HepG2 (cell line): ENCODE measurements around the gene RITA1. TPM values are rescaled to one million over a fixed set of nuclear protein-coding genes. Genes with fewer than 3 reads are reported as not detected.
A peak's percentile ranks its signal among the peaks of the same experiment; 100 is the strongest.

Experiments used
- ATAC-seq: fragments of 200-7000 bp; cut with Tn5 transposase; 3 replicates; pipeline ENCODE4 v1.9.1; 2020; ENCODE audit warnings: mild to moderate bottlenecking, moderate library complexity
- BruUV-seq: library from RNA; stranded (reverse); fragments of 400-500 nt; replicated peaks from 2 replicates; lab custom pipeline; 2021; lab: Mats Ljungman, UMichigan
- CTCF ChIA-PET: fragments of 300-600 bp; formaldehyde crosslinking; extraction: SDS; loops from one replicate; lab custom pipeline; 2021; ENCODE audit warnings: low total read pairs, inconsistent platforms, low intra/inter-chr PET ratio; lab: Yijun Ruan, JAX
- POLR2A ChIA-PET: fragments of 350-600 bp; sonication (Branson Sonifier 250); formaldehyde crosslinking; loops from one replicate; lab custom pipeline; 2020; ENCODE audit warnings: antibody characterized with exemption, inconsistent platforms; lab: Yijun Ruan, JAX
- DNase-seq: peaks from one replicate; pipeline ENCODE4 v3.0.0-alpha.2; 2015; ENCODE audit warnings: low spot score
- FAIRE-seq: peaks from 3 replicates; lab custom pipeline; 2011; peaks lifted over from hg19 to GRCh38; lab: Jason Lieb, UNC
- H2AFZ ChIP-seq: one replicate; pipeline ENCODE4 v1.6.1; 2011; ENCODE audit warnings: low read length, inconsistent platforms
- H3K27ac ChIP-seq: fragments of 300-600 bp; 3 replicates; pipeline ENCODE4 v1.8.0; 2011; ENCODE audit warnings: mixed run types, mild to moderate bottlenecking, mixed read lengths, low read length, inconsistent platforms; ENCODE audit not compliant: insufficient read depth; ENCODE audit errors: extremely low read length
- H3K27me3 ChIP-seq, 2 experiments: fragments of 200-600 bp in 1 of 2; 2 replicates in 1 of 2; 3 replicates in 1 of 2; pipeline versions ENCODE4 v1.6.0 to v1.8.0; 2011; ENCODE audit warnings: low read length in 2 of 2, mild to moderate bottlenecking in 2 of 2, moderate library complexity in 2 of 2, inconsistent platforms in 1 of 2; ENCODE audit not compliant: insufficient read depth in 2 of 2, control insufficient read depth in 1 of 2
- H3K36me3 ChIP-seq, 2 experiments: fragments of 200-600 bp in 1 of 2; replicated peaks in 1 of 2; 2 replicates in 1 of 2; 3 replicates in 1 of 2; pipeline versions ENCODE4 v1.5.1 to v1.8.0; 2011; ENCODE audit warnings: low read length in 2 of 2, inconsistent platforms in 1 of 2; ENCODE audit not compliant: insufficient read depth in 2 of 2, control insufficient read depth in 1 of 2
- H3K4me1 ChIP-seq: 2 replicates; pipeline ENCODE4 v1.5.1; 2012; ENCODE audit warnings: low read length, inconsistent platforms; ENCODE audit not compliant: insufficient read depth
- H3K4me2 ChIP-seq: 2 replicates; pipeline ENCODE4 v1.6.0; 2011; ENCODE audit warnings: low read depth, low read length, inconsistent platforms
- H3K4me3 ChIP-seq, 3 experiments: fragments of 200-600 bp in 1 of 3; sonication (generic), shearing (Covaris generic) in 1 of 3; replicated peaks in 1 of 3; 2 replicates each; pipeline ENCODE4 v1.5.1; 2011 to 2016; ENCODE audit warnings: low read length in 3 of 3, inconsistent platforms in 2 of 3, low read depth in 2 of 3, mild to moderate bottlenecking in 2 of 3, control low read depth in 1 of 3, mixed read lengths in 1 of 3; ENCODE audit not compliant: insufficient read depth in 1 of 3
- H3K79me2 ChIP-seq: one replicate; pipeline ENCODE4 v1.6.1; 2011; ENCODE audit warnings: low read length, inconsistent platforms; ENCODE audit not compliant: insufficient read depth
- H3K9ac ChIP-seq: 2 replicates; pipeline ENCODE4 v1.6.0; 2011; ENCODE audit warnings: mild to moderate bottlenecking, low read depth, low read length, inconsistent platforms; ENCODE audit not compliant: insufficient read depth
- H3K9me3 ChIP-seq: 2 replicates; pipeline ENCODE4 v1.5.1; 2012; ENCODE audit warnings: mild to moderate bottlenecking, low read length
- H4K20me1 ChIP-seq: 2 replicates; pipeline ENCODE4 v1.6.0; 2011; ENCODE audit warnings: inconsistent platforms, mild to moderate bottlenecking, low read length, moderate library complexity; ENCODE audit not compliant: insufficient read depth
- BCLAF1 ChIP-seq: fragments of 450-650 bp; IDR thresholded peaks from 2 replicates; pipeline ENCODE4 v1.6.1; 2017; ENCODE audit warnings: mild to moderate bottlenecking
- DMTF1 ChIP-seq: sonication (generic); formaldehyde crosslinking; IDR thresholded peaks from 2 replicates; pipeline ENCODE4 v1.4.0; 2020; ENCODE audit warnings: mild to moderate bottlenecking, missing genetic modification reagents
- FOSL2 ChIP-seq: sonication (generic); formaldehyde crosslinking; IDR thresholded peaks from 2 replicates; pipeline ENCODE4 v1.4.0; 2020; ENCODE audit warnings: missing genetic modification reagents
- GATAD2A ChIP-seq: IDR thresholded peaks from 2 replicates; pipeline ENCODE4 v1.6.1; 2016
- NAIF1 ChIP-seq: sonication (generic); formaldehyde crosslinking; IDR thresholded peaks from 2 replicates; pipeline ENCODE4 v1.5.0; 2020; ENCODE audit warnings: mild to moderate bottlenecking, missing genetic modification reagents, borderline replicate concordance
- NR1H2 ChIP-seq: sonication (generic); formaldehyde crosslinking; IDR thresholded peaks from 2 replicates; pipeline ENCODE4 v1.8.1; 2022; ENCODE audit warnings: low read depth, missing genetic modification reagents, borderline replicate concordance
- SMAD9 ChIP-seq: sonication (generic); formaldehyde crosslinking; IDR thresholded peaks from 2 replicates; pipeline ENCODE4 v1.5.1; 2020; ENCODE audit warnings: mild to moderate bottlenecking, missing genetic modification reagents
- SRSF9 ChIP-seq: fragments of 200-400 bp; formaldehyde crosslinking; IDR thresholded peaks from 2 replicates; pipeline ENCODE4 v1.6.1; 2018; ENCODE audit warnings: borderline replicate concordance, mild to moderate bottlenecking, low read depth, low read length; ENCODE audit not compliant: insufficient read depth, poor library complexity, severe bottlenecking
- ZMYM3 ChIP-seq: sonication (generic); formaldehyde crosslinking; IDR thresholded peaks from 2 replicates; pipeline ENCODE4 v1.5.1; 2020; ENCODE audit warnings: mild to moderate bottlenecking, missing genetic modification reagents
- ZNF264 ChIP-seq: sonication (generic); formaldehyde crosslinking; IDR thresholded peaks from 2 replicates; pipeline ENCODE4 v1.4.0; 2020; ENCODE audit warnings: missing genetic modification reagents
- ZNF414 ChIP-seq: sonication (generic); formaldehyde crosslinking; IDR thresholded peaks from 2 replicates; pipeline ENCODE4 v1.5.0; 2020; ENCODE audit warnings: missing genetic modification reagents
- WGBS: methylation state at CpG from one replicate; pipeline ENCODE4 v1.1.6; 2017; ENCODE audit warnings: low lambda C conversion rate; 5-methylcytosine and 5-hydroxymethylcytosine counted together
- in situ Hi-C: cut with HindIII; loops from 2 replicates; pipeline ENCODE4 v1.10.0; 2017; ENCODE audit warnings: low pct_unique_long_range_greater_than_20kb; ENCODE audit not compliant: extremely low pct_ligation_motif_present
- intact Hi-C: fragments of 100-400 bp; cut with micrococcal nuclease; formaldehyde crosslinking; loops from one replicate; pipeline ENCODE4 v1.10.0; 2022; ENCODE audit not compliant: unreplicated experiment
- polyA plus RNA-seq, 8 experiments: library from polyadenylated mRNA; depleted of rRNA in 3 of 8; stranded (reverse) in 7 of 8; unstranded in 1 of 8; fragments of >200 nt; fragmentation: Illumina TruSeq in 4 of 8; extraction: Trizol in 4 of 8; gene quantifications; 2 replicates each; pipeline versions ENCODE4 v1.2.1 to v1.2.3, GENCODE V29; 2011 to 2016; ENCODE audit warnings: low read depth in 4 of 8, missing spikeins in 1 of 8, mixed read lengths in 1 of 8; ENCODE audit not compliant: insufficient read depth in 1 of 8
- total RNA-seq, 5 experiments: library from RNA; depleted of rRNA; stranded (reverse); fragments of >200 nt; fragmentation: Illumina TruSeq; extraction: Trizol; gene quantifications; 2 replicates each; pipeline ENCODE4 v1.2.3, GENCODE V29; 2016; ENCODE audit warnings: low read depth in 1 of 5

The RITA1 gene
- total and polyA plus RNA-seq, 2 of the 13 experiments (the other 11 are each of a cell fraction or from before 2014, with no cell fraction given) = 12.4 to 28.9 TPM

- no peak for TF ChIP-seq DMTF1
- no peak for TF ChIP-seq ZNF414 (CRISPR knock-in tag)
- 0 out of 2 replicates have a peak, but pooled peaks have one; percentile 24 for TF ChIP-seq FOSL2 (CRISPR knock-in tag)
- no peak for TF ChIP-seq GATAD2A (CRISPR knock-in tag)
These were observed 11.5 kb downstream of the RITA1 start (continued) for GRCh38 chr12:113196990-113197389.

- Histone ChIP-seq H3K36me3 (no peaks in the 10 kb centered on the region), H3K9ac (no peak overlapping the region), H3K27ac (no peak overlapping the region), H3K9me3 (no peaks in the 10 kb centered on the region), H3K4me2 (no peak overlapping the region), H4K20me1 (no peaks in the 10 kb centered on the region), H3K4me3 (no peak overlapping the region), H3K79me2 (no peaks in the 10 kb centered on the region), H3K27me3 (no peaks in the 10 kb centered on the region), H2AFZ (no peak overlapping the region), H3K4me1 (peaks cover 14% of the 10 kb centered on the region)
- POLR2A ChIA-PET = interaction anchor here (1.8 kb wide), 1 partner anchor 8 kb away, joined by 4 read pairs; no protein-coding TSS in a partner anchor
- 95% methylated on average over 4 of the region's 8 CpGs for WGBS
- ATAC-seq (no peak), FAIRE-seq (no peak), DNase-seq (no peak)
- CTCF ChIA-PET = interaction anchor here (1.4 kb wide), 1 partner anchor 228 kb away, joined by 6 read pairs; no protein-coding TSS in a partner anchor
- intact Hi-C loops (loop anchor here (10.0 kb wide), 2 partner anchors 77 to 227 kb away; partner anchors contain the start of gene SDSL), in situ Hi-C loops (loop anchor here (10.0 kb wide), 1 partner anchor 157 kb away; the partner anchor contains the start of gene PLBD2)
- BruUV-seq = no TSS peak
- TF ChIP-seq ZMYM3 (CRISPR knock-in tag) (peak; percentile 43; the same call in 1 of the 2 replicates), SMAD9 (CRISPR knock-in tag) (no peak), ZNF264 (CRISPR knock-in tag) (no peak), NAIF1 (CRISPR knock-in tag) (no peak), NR1H2 (CRISPR knock-in tag) (no peak), SRSF9 (no peak), DMTF1 (no peak), BCLAF1 (no peak)
These were observed 12.1 kb downstream of the RITA1 start for GRCh38 chr12:113197518-113198077.
